ENCODE measurements around the gene LLGL2. TPM values are rescaled to one million over a fixed set of nuclear protein-coding genes. Genes with fewer than 3 reads are reported as not detected.

LLGL2 gene
- total RNA-seq, 1 experiment from 2014 or later = 156 TPM

DNA sequence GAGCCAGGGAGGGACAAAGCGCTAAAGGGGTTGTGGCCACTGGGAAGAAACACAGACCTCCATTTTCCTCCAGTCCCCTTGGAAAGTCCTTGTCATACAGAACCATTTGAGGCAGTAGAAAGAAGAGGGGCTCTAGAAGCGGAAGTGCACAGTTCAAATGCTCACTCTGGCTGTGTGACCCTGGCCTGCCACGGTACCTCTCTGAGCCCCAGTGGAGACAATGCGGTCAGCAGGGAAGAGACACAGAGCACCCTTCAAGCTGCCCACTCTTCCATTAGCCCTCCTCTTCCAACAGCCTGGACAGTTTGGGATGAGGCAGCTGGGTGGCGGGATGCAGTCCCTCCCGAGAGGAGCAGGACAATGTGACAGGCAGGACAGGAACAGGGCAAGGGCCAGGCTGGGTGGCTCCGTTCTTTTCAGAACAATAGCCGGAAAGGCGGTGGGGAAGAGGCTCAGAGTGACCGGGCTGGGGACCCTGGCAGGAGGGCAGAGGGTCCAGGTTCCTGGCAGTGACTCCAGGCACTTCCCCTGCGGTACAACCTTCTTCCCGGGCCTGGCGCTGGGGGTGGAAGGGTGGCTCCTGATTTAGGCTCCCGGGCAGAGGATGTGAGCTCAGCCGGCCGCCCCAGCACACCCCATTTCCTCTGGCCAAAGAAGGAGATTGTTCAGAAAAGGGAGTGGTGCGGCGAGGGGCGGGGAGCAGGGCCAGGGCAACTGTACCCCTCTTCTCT is 15.8 kb upstream of the LLGL2 start:
- Histone ChIP-seq H3F3A (ENCODE audit: insufficient read depth, low read depth) (peaks cover 21% of the 10 kb centered on the region; the same call in 1 of the 2 replicates), H3K4me3 (no peak overlapping the region), H3K27me3 (ENCODE audit: insufficient read depth, low read depth) (no peaks in the 10 kb centered on the region), H3K9me3 (ENCODE audit: insufficient read depth, low read depth) (no peaks in the 10 kb centered on the region), H4K20me1 (ENCODE audit: insufficient read depth) (peaks cover 18% of the 10 kb centered on the region), H2AFZ (no peak overlapping the region), H3K36me3 (ENCODE audit: low read depth) (no peaks in the 10 kb centered on the region), H3K79me2 (ENCODE audit: low read depth) (peaks cover 11% of the 10 kb centered on the region), H3K4me2 (no peak overlapping the region), H3K9me2 (ENCODE audit: insufficient read depth) (no peaks in the 10 kb centered on the region), H3K4me1 (replicated peaks; ENCODE audit: insufficient read depth) (peaks cover 33% of the 10 kb centered on the region), H3K27ac (no peak overlapping the region)
- TF ChIP-seq CTCF (conservative IDR thresholded peaks at IDR 0.05) = no peak
- TF ChIP-seq EZH2 (IDR thresholded peaks at IDR 0.05; ENCODE audit: low read depth) = no peak
- BruUV-seq (replicated peaks) = no TSS peak
- intact Hi-C loops (cut with micrococcal nuclease; ENCODE audit: unreplicated experiment) = loop anchor here (10.0 kb wide), 1 partner anchor 245 kb away; the partner anchor contains the start of genes GGA3 and MRPS7
- ChIA-PET POLR2A (ENCODE audit: unreplicated experiment) (no interaction called here), CTCF (no interaction called here)
- DNase-seq = no peak

DNA sequence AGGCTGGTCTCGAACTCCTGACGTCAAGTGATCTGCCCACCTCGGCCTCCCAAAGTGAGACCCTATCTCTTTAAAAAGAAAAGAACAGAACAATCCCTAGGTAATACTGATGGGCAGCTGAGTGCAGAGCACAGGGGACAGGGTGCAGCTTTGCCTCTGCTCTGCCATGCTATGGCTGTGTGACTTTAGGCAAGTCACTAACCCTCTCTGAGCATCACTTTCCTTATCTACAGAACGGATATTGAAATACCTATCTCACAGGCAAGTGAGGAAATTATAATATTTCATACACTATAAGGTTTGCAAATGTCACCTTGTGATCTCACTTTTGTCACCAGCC is 14.3 kb upstream of the LLGL2 start:
- intact Hi-C loops (cut with micrococcal nuclease; ENCODE audit: unreplicated experiment) = loop anchor here (10.0 kb wide), 1 partner anchor 246 kb away; the partner anchor contains the start of genes GGA3 and MRPS7
- CTCF ChIA-PET = no interaction called here

More for the DNA sequence above, 14.3 kb upstream of the LLGL2 start:
- DNase-seq = no peak
- Histone ChIP-seq H3K9me2 (ENCODE audit: insufficient read depth) (no peaks in the 10 kb centered on the region), H2AFZ (no peak overlapping the region), H3K9me3 (ENCODE audit: insufficient read depth, low read depth) (no peaks in the 10 kb centered on the region), H3K27me3 (ENCODE audit: insufficient read depth, low read depth) (no peaks in the 10 kb centered on the region), H3K27ac (no peak overlapping the region), H3K4me1 (replicated peaks; ENCODE audit: insufficient read depth) (peaks cover 34% of the 10 kb centered on the region), H3K36me3 (ENCODE audit: low read depth) (no peaks in the 10 kb centered on the region), H3F3A (ENCODE audit: insufficient read depth, low read depth) (peaks cover 23% of the 10 kb centered on the region; the same call in 1 of the 2 replicates), H3K4me3 (no peak overlapping the region), H3K4me2 (peak overlapping the region; percentile 21), H4K20me1 (ENCODE audit: insufficient read depth) (peaks cover 15% of the 10 kb centered on the region), H3K79me2 (ENCODE audit: low read depth) (peaks cover 13% of the 10 kb centered on the region)
- POLR2A ChIA-PET (ENCODE audit: unreplicated experiment) = interaction anchor here (0.5 kb wide), 1 partner anchor 123 kb away, joined by 9 read pairs; no protein-coding TSS in a partner anchor
- TF ChIP-seq EZH2 (IDR thresholded peaks at IDR 0.05; ENCODE audit: low read depth) (no peak), CTCF (conservative IDR thresholded peaks at IDR 0.05) (no peak)
- no TSS peak for BruUV-seq (replicated peaks)

All from PC-9 (cell line).